Liver (tissue), 3 donors: ENCODE results near the gene ORM2.

Experiments used
- CTCF ChIP-seq: fragments of 150-350 bp; IDR thresholded peaks from 2 replicates; pipeline ENCODE4 v1.5.1; 2017; ENCODE audit warnings: improper control_type of control experiment, low read depth, low read length; ENCODE audit not compliant: missing input control
- GABPA ChIP-seq, 2 donors: IDR thresholded peaks in 1 of 2; conservative IDR thresholded peaks in 1 of 2; 2 replicates each; pipeline ENCODE4 v1.6.1; 2016; ENCODE audit warnings: antibody characterized with exemption in 2 of 2, mild to moderate bottlenecking in 1 of 2, moderate library complexity in 1 of 2
- JUND ChIP-seq, 2 donors: IDR thresholded peaks; 2 replicates each; pipeline ENCODE4 v1.6.1; 2016; ENCODE audit warnings: antibody characterized with exemption in 2 of 2
- RAD21 ChIP-seq, 2 donors: IDR thresholded peaks; 2 replicates each; pipeline ENCODE4 v1.6.1; 2016; ENCODE audit warnings: antibody characterized with exemption in 2 of 2, mild to moderate bottlenecking in 2 of 2
- donor health status: healthy.
- donor health status: healthy.

- TF ChIP-seq GABPA (IDR thresholded peaks at IDR 0.05 in 1 of 2, conservative IDR thresholded peaks at IDR 0.05 in 1 of 2) (no peak), RAD21 (IDR thresholded peaks at IDR 0.05) (no peak), CTCF (no peak), JUND (IDR thresholded peaks at IDR 0.05) (no peak)
Measured at GRCh38 chr9:114334490-114334889, 4.8 kb downstream of the ORM2 start.
